Loucy (cell line): ENCODE results near the gene CHCHD6.

Experiments
- H2AFZ ChIP-seq: fragments of 200-600 bp; sonication (generic); 2 replicates; pipeline ENCODE4 v1.6.0; 2016; ENCODE audit warnings: antibody characterized with exemption, mild to moderate bottlenecking, low read length, moderate library complexity
- H3F3A ChIP-seq: fragments of 200-600 bp; 2 replicates; pipeline ENCODE4 v1.6.0; 2016; ENCODE audit warnings: antibody characterized with exemption, low read depth, mild to moderate bottlenecking
- H3K27me3 ChIP-seq: fragments of 200-600 bp; sonication (generic); 2 replicates; pipeline ENCODE4 v1.6.1; 2014; ENCODE audit warnings: low read length, mild to moderate bottlenecking; ENCODE audit not compliant: insufficient read depth, poor library complexity, severe bottlenecking
- H3K36me3 ChIP-seq: fragments of 200-600 bp; sonication (generic); 2 replicates; pipeline ENCODE4 v1.6.1; 2016; ENCODE audit warnings: low read length; ENCODE audit not compliant: insufficient read depth
- H3K4me1 ChIP-seq: fragments of 200-600 bp; sonication (generic); 2 replicates; pipeline ENCODE4 v1.5.1; 2014; ENCODE audit warnings: low read length, mild to moderate bottlenecking; ENCODE audit not compliant: insufficient read depth, poor library complexity, severe bottlenecking
- H3K4me2 ChIP-seq: fragments of 200-600 bp; sonication (generic); 2 replicates; pipeline ENCODE4 v1.6.0; 2014; ENCODE audit warnings: antibody characterized with exemption, low read length, low read depth, mild to moderate bottlenecking; ENCODE audit not compliant: poor library complexity, severe bottlenecking
- H3K4me3 ChIP-seq: fragments of 200-600 bp; sonication (generic); 2 replicates; pipeline ENCODE4 v1.5.1; 2014; ENCODE audit warnings: low read length, mild to moderate bottlenecking, mixed read lengths; ENCODE audit not compliant: poor library complexity, severe bottlenecking
- H3K79me2 ChIP-seq: fragments of 200-600 bp; sonication (generic); 2 replicates; pipeline ENCODE4 v1.6.1; 2014; ENCODE audit warnings: low read length; ENCODE audit not compliant: insufficient read depth
- H3K9ac ChIP-seq: fragments of 200-600 bp; sonication (generic); 2 replicates; pipeline ENCODE4 v1.6.0; 2014; ENCODE audit warnings: mild to moderate bottlenecking, low read depth, low read length, moderate library complexity; ENCODE audit not compliant: poor library complexity, severe bottlenecking
- H3K9me2 ChIP-seq: fragments of 200-600 bp; sonication (generic); replicated peaks from 2 replicates; pipeline ENCODE4 v1.6.1; 2016; ENCODE audit warnings: low read depth, low read length, mixed read lengths
- H3K9me3 ChIP-seq: fragments of 200-600 bp; sonication (generic); 2 replicates; pipeline ENCODE4 v1.6.1; 2014; ENCODE audit warnings: mild to moderate bottlenecking, antibody characterized with exemption, low read length, low read depth; ENCODE audit not compliant: insufficient read depth
- H4K20me1 ChIP-seq: fragments of 200-600 bp; sonication (generic); 2 replicates; pipeline ENCODE4 v1.6.0; 2014; ENCODE audit warnings: antibody characterized with exemption, low read length, mild to moderate bottlenecking; ENCODE audit not compliant: insufficient read depth, poor library complexity, severe bottlenecking
- CTCF ChIP-seq: fragments of 200-600 bp; sonication (generic); conservative IDR thresholded peaks from 2 replicates; pipeline ENCODE4 v1.5.1; 2014; ENCODE audit warnings: mild to moderate bottlenecking, antibody characterized with exemption, low read length
- EZH2phosphoT487 ChIP-seq: fragments of 200-600 bp; IDR thresholded peaks from 2 replicates; pipeline ENCODE4 v1.6.1; 2018; ENCODE audit warnings: antibody characterized with exemption, mild to moderate bottlenecking, moderate library complexity, borderline replicate concordance

CHCHD6 gene

DNA sequence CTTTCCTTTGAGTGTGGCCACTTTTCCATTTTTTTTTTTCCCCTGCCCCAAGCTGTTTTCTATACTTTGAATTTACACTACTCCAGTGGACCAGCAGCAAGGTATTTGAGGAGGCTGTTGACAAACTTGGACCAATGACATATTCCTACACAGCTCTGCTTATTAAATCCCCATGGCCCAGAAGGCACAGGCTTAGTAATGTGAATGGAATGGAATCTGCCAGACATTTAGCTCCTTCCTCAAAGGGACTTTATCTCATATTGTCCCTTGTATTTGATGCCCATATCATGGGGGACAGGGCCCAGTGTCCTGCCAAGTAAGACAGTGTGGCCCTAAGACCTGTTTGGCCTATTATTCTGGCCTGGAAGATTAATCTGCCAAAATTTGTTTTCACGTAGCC lies 107.5 kb downstream of the CHCHD6 start:
- H3K4me3 ChIP-seq = no peak overlapping the region
- no peak for TF ChIP-seq EZH2phosphoT487
- TF ChIP-seq CTCF = no peak
- H3K27me3 ChIP-seq = no peaks in the 10 kb centered on the region
- H3K9ac ChIP-seq = no peak overlapping the region
- no peaks in the 10 kb centered on the region for H3K4me1 ChIP-seq
- H3K79me2 ChIP-seq = no peaks in the 10 kb centered on the region
- H4K20me1 ChIP-seq = no peaks in the 10 kb centered on the region
- H2AFZ ChIP-seq = no peak overlapping the region
- H3F3A ChIP-seq = no peaks in the 10 kb centered on the region
- no peaks in the 10 kb centered on the region for H3K9me3 ChIP-seq
- H3K4me2 ChIP-seq = no peak overlapping the region
- no peaks in the 10 kb centered on the region for H3K9me2 ChIP-seq
- no peaks in the 10 kb centered on the region for H3K36me3 ChIP-seq

DNA sequence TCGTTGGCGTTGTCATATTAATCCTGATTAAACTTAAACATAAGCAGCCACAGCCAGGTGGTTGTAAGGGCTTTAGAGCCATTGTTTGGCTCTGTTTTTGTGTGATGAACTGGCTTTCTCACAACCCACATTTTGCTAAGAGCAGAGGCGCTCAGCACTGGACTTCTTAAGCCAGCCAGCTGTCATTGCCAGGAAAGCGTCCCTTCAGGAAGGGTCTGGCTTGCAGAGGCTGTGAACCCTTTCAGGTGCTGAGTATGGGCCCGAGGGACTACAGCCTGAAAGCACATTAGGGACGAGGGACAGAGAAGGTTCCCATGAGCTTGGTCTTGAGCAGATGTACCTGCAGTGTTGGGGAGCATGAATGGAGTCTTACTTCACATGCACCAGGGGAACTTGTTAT lies 112.3 kb downstream of the CHCHD6 start:
- Histone ChIP-seq H4K20me1 (no peaks in the 10 kb centered on the region), H3K79me2 (no peaks in the 10 kb centered on the region), H3K27me3 (no peaks in the 10 kb centered on the region), H2AFZ (no peak overlapping the region), H3K36me3 (no peaks in the 10 kb centered on the region), H3K4me2 (no peak overlapping the region), H3K9me3 (no peaks in the 10 kb centered on the region), H3K4me1 (peaks cover 10% of the 10 kb centered on the region), H3K9me2 (no peaks in the 10 kb centered on the region), H3K9ac (no peak overlapping the region), H3F3A (no peaks in the 10 kb centered on the region), H3K4me3 (no peak overlapping the region)
- TF ChIP-seq EZH2phosphoT487 (no peak), CTCF (no peak)

DNA sequence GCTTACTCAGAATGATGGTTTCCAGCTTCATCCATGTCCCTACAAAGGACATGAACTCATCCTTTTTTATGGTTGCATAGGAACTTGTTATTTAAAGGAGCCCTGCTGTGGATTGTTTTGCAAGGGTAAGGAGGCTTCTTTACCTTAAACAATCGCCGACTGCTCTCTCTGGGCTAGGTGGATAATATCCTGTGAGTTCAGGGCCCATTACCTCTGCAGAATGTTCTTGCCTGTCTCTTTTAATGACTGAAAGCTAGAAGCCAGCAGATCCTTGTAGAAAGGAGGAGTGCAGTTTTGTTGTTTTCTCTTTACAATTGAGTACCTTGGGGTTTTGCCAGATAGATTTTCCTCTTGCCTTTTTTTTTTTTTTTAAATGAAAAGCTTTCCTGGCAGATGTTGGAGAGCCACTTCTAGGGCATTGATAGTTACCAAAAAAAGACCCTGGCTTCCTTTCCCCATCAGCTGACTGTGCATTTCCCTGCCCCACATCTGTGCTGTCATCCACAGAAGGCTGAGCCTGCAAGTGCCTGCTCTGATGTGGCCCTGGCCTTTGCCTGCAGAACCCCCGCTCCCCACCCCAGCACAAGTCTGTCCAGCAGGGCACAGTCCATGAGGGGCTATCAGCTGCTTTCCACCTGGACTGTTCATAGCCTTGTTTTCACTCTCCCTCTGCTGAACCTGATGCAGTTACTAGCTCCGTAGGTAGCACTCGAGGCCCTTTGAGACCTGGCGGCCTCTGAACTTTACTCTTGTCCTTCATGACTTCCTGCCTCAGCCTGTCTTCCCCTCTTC lies 113.1 kb downstream of the CHCHD6 start:
- H4K20me1 ChIP-seq = no peaks in the 10 kb centered on the region
- H3K36me3 ChIP-seq = no peaks in the 10 kb centered on the region
- TF ChIP-seq EZH2phosphoT487 (no peak), CTCF (no peak)
- H3K27me3 ChIP-seq = no peaks in the 10 kb centered on the region
- H3K9me3 ChIP-seq = no peaks in the 10 kb centered on the region
- H3K79me2 ChIP-seq = no peaks in the 10 kb centered on the region
- H3K9ac ChIP-seq = no peak overlapping the region
- H3K4me3 ChIP-seq = no peak overlapping the region
- H3F3A ChIP-seq = no peaks in the 10 kb centered on the region
- peak overlapping the region; percentile 14 for H3K4me2 ChIP-seq
- peaks cover 10% of the 10 kb centered on the region for H3K4me1 ChIP-seq
- no peaks in the 10 kb centered on the region for H3K9me2 ChIP-seq
- no peak overlapping the region for H2AFZ ChIP-seq
